GM18519 (cell line): Measurements from ENCODE around the gene CREB3L1.

Source experiments
- ATAC-seq: cut with Tn5 transposase; IDR thresholded peaks from one replicate; pipeline ENCODE4 v1.9.1; 2021; ENCODE audit warnings: mild to moderate bottlenecking, moderate library complexity; ENCODE audit not compliant: unreplicated experiment, low FRiP score

CREB3L1 gene

GRCh38 chr11:46315783-46316563 is 38.5 kb downstream of the CREB3L1 start:
- no peak for ATAC-seq

- ATAC-seq: no peak
Observed at GRCh38 chr11:46319074-46319453, 41.6 kb downstream of the CREB3L1 start.

GRCh38 chr11:46321757-46322156 is 44.3 kb downstream of the CREB3L1 start:
- ATAC-seq: no peak

- no peak for ATAC-seq
Observed at GRCh38 chr11:46322759-46323158, 45.3 kb downstream of the CREB3L1 start.

- no peak for ATAC-seq
Observed at GRCh38 chr11:46326813-46327416, 49.5 kb downstream of the CREB3L1 start.

GRCh38 chr11:46327829-46328228 is 50.4 kb downstream of the CREB3L1 start:
- no peak for ATAC-seq

GRCh38 chr11:46330154-46330553 is 52.7 kb downstream of the CREB3L1 start:
- no peak for ATAC-seq

GRCh38 chr11:46330563-46331281 is 53.3 kb downstream of the CREB3L1 start:
- no peak for ATAC-seq

GRCh38 chr11:46331282-46331984 is 54.0 kb downstream of the CREB3L1 start:
- ATAC-seq: no peak

- ATAC-seq: no peak
Observed at GRCh38 chr11:46332093-46332567, 54.7 kb downstream of the CREB3L1 start.

GRCh38 chr11:46332568-46333393 is 55.3 kb downstream of the CREB3L1 start:
- ATAC-seq: no peak

GRCh38 chr11:46333394-46333947 is 56.0 kb downstream of the CREB3L1 start:
- no peak for ATAC-seq

- ATAC-seq: no peak
Observed at GRCh38 chr11:46334211-46334610, 56.7 kb downstream of the CREB3L1 start.

- ATAC-seq: no peak
Observed at GRCh38 chr11:46335271-46335670, 57.8 kb downstream of the CREB3L1 start.

GRCh38 chr11:46335890-46336562 is 58.6 kb downstream of the CREB3L1 start:
- no peak for ATAC-seq

- no peak for ATAC-seq
Observed at GRCh38 chr11:46336563-46337180, 59.2 kb downstream of the CREB3L1 start.

GRCh38 chr11:46337626-46338345 is 60.3 kb downstream of the CREB3L1 start:
- ATAC-seq: no peak

- no peak for ATAC-seq
Observed at GRCh38 chr11:46338636-46338987, 61.1 kb downstream of the CREB3L1 start.
